ENCODE measurements around the gene TARS1. TPM values are rescaled to one million over a fixed set of nuclear protein-coding genes. Genes with fewer than 3 reads are reported as not detected.
"Not testable (repeated sequence)": the region's sequence is repeated elsewhere in the genome, so short reads cannot be mapped to it uniquely, and the experiment has no call there.

Gene TARS1
- total and polyA plus RNA-seq, 2 donors from 2014 or later: 66.0 to 99.5 TPM

GRCh38 chr5:33513462-33514185 is 72.9 kb downstream of the TARS1 start:
- Histone ChIP-seq H3K27ac (ENCODE audit: low read depth in 2 of 2, low read length in 2 of 2) (no peak overlapping the region), H3K9ac (ENCODE audit: low read length in 3 of 3) (no peak overlapping the region), H3K27me3 (ENCODE audit: control insufficient read depth, insufficient read depth, low read length) (no peaks in the 10 kb centered on the region), H3K4me1 (ENCODE audit: control insufficient read depth in 2 of 3, insufficient read depth in 2 of 3, low read depth in 1 of 3, low read length in 3 of 3) (peaks cover 0 to 4% (median 0%) of the 10 kb centered on the region in 3 donors), H3K4me3 (ENCODE audit: low read length in 3 of 3) (no peak overlapping the region), H3K36me3 (ENCODE audit: control insufficient read depth in 2 of 3, insufficient read depth in 3 of 3, low read length in 3 of 3) (no peaks in the 10 kb centered on the region), H3K9me3 (ENCODE audit: control insufficient read depth in 2 of 3, insufficient read depth in 1 of 3, low read length in 3 of 3) (no peaks in the 10 kb centered on the region)
- DNase-seq (no peak), FAIRE-seq (no peak)
- TF ChIP-seq CTCF (IDR thresholded peaks at IDR 0.05; ENCODE audit: borderline replicate concordance, extremely low read depth, insufficient read depth): no peak
- intact Hi-C loops (cut with DNase I): loop anchor here (10.0 kb wide), 1 partner anchor 209 kb away; no protein-coding TSS in a partner anchor

GRCh38 chr5:33515366-33515765 is 74.6 kb downstream of the TARS1 start:
- H3K36me3 ChIP-seq (ENCODE audit: control insufficient read depth in 2 of 3, insufficient read depth in 3 of 3, low read length in 3 of 3); H3K9me3 ChIP-seq (ENCODE audit: control insufficient read depth in 2 of 3, insufficient read depth in 1 of 3, low read length in 3 of 3); FAIRE-seq; H3K27me3 ChIP-seq (ENCODE audit: control insufficient read depth, insufficient read depth, low read length); H3K4me1 ChIP-seq (ENCODE audit: control insufficient read depth in 2 of 3, insufficient read depth in 2 of 3, low read depth in 1 of 3, low read length in 3 of 3); DNase-seq; H3K27ac ChIP-seq (ENCODE audit: low read depth in 2 of 2, low read length in 2 of 2); H3K4me3 ChIP-seq (ENCODE audit: low read length in 3 of 3); H3K9ac ChIP-seq (ENCODE audit: low read length in 3 of 3): not testable (repeated sequence)
- intact Hi-C loops (cut with DNase I): loop anchor here (10.0 kb wide), 1 partner anchor 211 kb away; no protein-coding TSS in a partner anchor

- H3K4me3 ChIP-seq (ENCODE audit: low read length in 3 of 3): no peak overlapping the region
- H3K9ac ChIP-seq (ENCODE audit: low read length in 3 of 3): no peak overlapping the region
- H3K36me3 ChIP-seq (ENCODE audit: control insufficient read depth in 2 of 3, insufficient read depth in 3 of 3, low read length in 3 of 3): no peaks in the 10 kb centered on the region
- TF ChIP-seq CTCF (IDR thresholded peaks at IDR 0.05; ENCODE audit: borderline replicate concordance, extremely low read depth, insufficient read depth): no peak
- no peaks in the 10 kb centered on the region for H3K27me3 ChIP-seq (ENCODE audit: control insufficient read depth, insufficient read depth, low read length)
- FAIRE-seq (no peak), DNase-seq (no peak)
- H3K4me1 ChIP-seq (ENCODE audit: control insufficient read depth in 2 of 3, insufficient read depth in 2 of 3, low read depth in 1 of 3, low read length in 3 of 3): peaks cover 0 to 4% (median 0%) of the 10 kb centered on the region in 3 donors
- intact Hi-C loops (cut with DNase I): loop anchor here (10.0 kb wide), 1 partner anchor 212 kb away; no protein-coding TSS in a partner anchor
- H3K9me3 ChIP-seq (ENCODE audit: control insufficient read depth in 2 of 3, insufficient read depth in 1 of 3, low read length in 3 of 3): no peaks in the 10 kb centered on the region
- no peak overlapping the region for H3K27ac ChIP-seq (ENCODE audit: low read depth in 2 of 2, low read length in 2 of 2)
These were observed 75.7 kb downstream of the TARS1 start for GRCh38 chr5:33516421-33516820.
